Subcutaneous preadipocyte (primary cell): ENCODE data around the gene LNX1. TPM values are rescaled to one million over a fixed set of nuclear protein-coding genes. Genes with fewer than 3 reads are reported as not detected.

Experiments used
- total RNA-seq: library from RNA; depleted of rRNA; stranded (reverse); fragments of >200 nt; gene quantifications from 2 replicates; pipeline ENCODE4 v1.2.3, GENCODE V29; 2012

LNX1 gene
- total RNA-seq, result 0.78 and 6.2 TPM in 2 replicates

DNA sequence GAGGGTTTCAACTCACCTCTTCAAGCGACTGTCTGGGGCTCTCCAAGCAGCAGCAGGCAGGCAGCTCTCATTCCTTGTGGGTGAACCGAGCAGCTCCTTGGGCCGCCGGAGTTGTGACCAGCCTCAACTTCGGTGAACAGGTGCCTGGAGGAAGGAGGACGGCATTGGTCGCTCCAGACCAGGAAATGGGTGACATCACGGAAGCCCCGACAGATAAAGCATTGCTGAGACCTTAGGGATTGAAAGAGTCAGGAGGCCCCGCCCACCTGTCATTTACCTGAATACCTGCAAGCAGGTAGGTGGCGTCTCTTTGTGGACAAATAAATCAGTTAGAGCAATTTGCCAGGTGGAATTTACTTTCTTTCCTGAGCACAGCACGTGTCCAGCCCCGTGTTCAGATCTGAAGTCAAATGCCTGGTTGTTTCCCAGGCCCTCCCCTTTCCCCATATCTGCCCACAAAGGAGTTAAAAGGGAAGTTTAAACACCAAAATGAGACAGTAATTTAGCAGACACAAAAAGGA lies at the start of gene LNX1:
LNX1 (minus strand) TSS at position 115 of the 521 bp plus-strand sequence. CDS start 17,484 bp downstream, outside the sequence.

Other genes with a start within 250 kb of the LNX1 start
- 71.3 and 98.7 TPM in 2 replicates for gene SCFD2, start 225.4 kb downstream of the LNX1 start, total RNA-seq
- gene FIP1L1, start 213.8 kb downstream of the LNX1 start, total RNA-seq, result 73.5 and 90.1 TPM in 2 replicates